Right atrium auricular region (tissue), 2 donors: ENCODE data around the gene SSTR1. TPM values are rescaled to one million over a fixed set of nuclear protein-coding genes. Genes with fewer than 3 reads are reported as not detected.

Experiments
- DNase-seq: peaks from one replicate; pipeline ENCODE4 v3.0.0-alpha.2; 2019; ENCODE audit warnings: low spot score
- H3K27ac ChIP-seq, 2 donors: fragments of 200-600 bp; sonication (generic); 1 replicate in 1 of 2; 2 replicates in 1 of 2; pipeline ENCODE4 v1.5.1; 2016 to 2019
- H3K27me3 ChIP-seq, 2 donors: fragments of 200-600 bp; sonication (generic); one replicate each; pipeline versions ENCODE4 v1.5.1 to v1.6.0; 2017 to 2019
- H3K36me3 ChIP-seq: fragments of 200-600 bp; sonication (generic); one replicate; pipeline ENCODE4 v1.5.1; 2016
- H3K4me1 ChIP-seq, 2 donors: fragments of 200-600 bp; sonication (generic); one replicate each; pipeline versions ENCODE4 v1.5.1 to v1.6.0; 2017 to 2019
- H3K4me3 ChIP-seq, 2 donors: fragments of 200-600 bp; sonication (generic); 1 replicate in 1 of 2; 2 replicates in 1 of 2; pipeline ENCODE4 v1.5.1; 2017 to 2019; ENCODE audit warnings: mild to moderate bottlenecking in 1 of 2, moderate library complexity in 1 of 2
- H3K9me3 ChIP-seq, 2 donors: fragments of 200-600 bp; sonication (generic); one replicate each; pipeline ENCODE4 v1.5.1; 2019
- CTCF ChIP-seq, 2 donors: fragments of 200-600 bp; sonication (generic); IDR thresholded peaks; one replicate each; pipeline ENCODE4 v1.5.1; 2019; ENCODE audit warnings: antibody characterized with exemption in 2 of 2
- total RNA-seq, 2 donors: library from RNA; depleted of rRNA; stranded (reverse); fragments of >200 nt; gene quantifications; one replicate each; pipeline ENCODE4 v1.1.0, GENCODE V29; 2016

The SSTR1 gene
- total RNA-seq, 2 donors from 2014 or later: 0.41 to 1.8 TPM

GRCh38 chr14:38204719-38205115, 3.0 kb upstream of the SSTR1 start:
- H3K27me3 ChIP-seq: no peaks in the 10 kb centered on the region
- no peak for DNase-seq
- peaks cover 0 to 17% of the 10 kb centered on the region in 2 donors for H3K4me1 ChIP-seq
- no peaks in the 10 kb centered on the region for H3K36me3 ChIP-seq
- no peak overlapping the region for H3K27ac ChIP-seq
- no peak overlapping the region for H3K4me3 ChIP-seq
- peaks cover 0 to 10% of the 10 kb centered on the region in 2 donors for H3K9me3 ChIP-seq
- no peak for TF ChIP-seq CTCF (IDR thresholded peaks at IDR 0.05)

GRCh38 chr14:38205119-38205813, 2.4 kb upstream of the SSTR1 start:
- no peak for DNase-seq

GRCh38 chr14:38205949-38206665, 1.6 kb upstream of the SSTR1 start:
- H3K36me3 ChIP-seq: no peaks in the 10 kb centered on the region
- peaks cover 0 to 20% of the 10 kb centered on the region in 2 donors for H3K4me1 ChIP-seq
- no peak for DNase-seq
- no peak overlapping the region for H3K27ac ChIP-seq
- H3K4me3 ChIP-seq: no peak overlapping the region
- H3K27me3 ChIP-seq: no peaks in the 10 kb centered on the region
- peaks cover 0 to 10% of the 10 kb centered on the region in 2 donors for H3K9me3 ChIP-seq
- no peak for TF ChIP-seq CTCF (IDR thresholded peaks at IDR 0.05)

More at GRCh38 chr14:38205119-38205813, 2.4 kb upstream of the SSTR1 start:
- H3K27me3 ChIP-seq: no peaks in the 10 kb centered on the region
- H3K36me3 ChIP-seq: no peaks in the 10 kb centered on the region
- no peak for TF ChIP-seq CTCF (IDR thresholded peaks at IDR 0.05)
- H3K9me3 ChIP-seq: peaks cover 0 to 10% of the 10 kb centered on the region in 2 donors
- peaks cover 0 to 20% of the 10 kb centered on the region in 2 donors for H3K4me1 ChIP-seq
- H3K4me3 ChIP-seq: no peak overlapping the region
- no peak overlapping the region for H3K27ac ChIP-seq

- Histone ChIP-seq H3K4me1 (peaks cover 0 to 20% of the 10 kb centered on the region in 2 donors), H3K27me3 (no peaks in the 10 kb centered on the region), H3K4me3 (no peak overlapping the region)
Observed at GRCh38 chr14:38206689-38207376, 871 bp upstream of the SSTR1 start.

GRCh38 chr14:38207377-38207735, 348 bp upstream of the SSTR1 start:
- Histone ChIP-seq H3K4me3 (no peak overlapping the region), H3K4me1 (peaks cover 0 to 20% of the 10 kb centered on the region in 2 donors), H3K27ac (no peak overlapping the region), H3K27me3 (no peaks in the 10 kb centered on the region), H3K36me3 (no peaks in the 10 kb centered on the region), H3K9me3 (peaks cover 0 to 10% of the 10 kb centered on the region in 2 donors)
- TF ChIP-seq CTCF (IDR thresholded peaks at IDR 0.05): no peak
- no peak for DNase-seq

More at GRCh38 chr14:38206689-38207376, 871 bp upstream of the SSTR1 start:
- Histone ChIP-seq H3K27ac (no peak overlapping the region), H3K36me3 (no peaks in the 10 kb centered on the region), H3K9me3 (peaks cover 0 to 10% of the 10 kb centered on the region in 2 donors)
- DNase-seq: no peak
- no peak for TF ChIP-seq CTCF (IDR thresholded peaks at IDR 0.05)
